ENCODE results near the gene CTNNAL1. TPM values are rescaled to one million over a fixed set of nuclear protein-coding genes. Genes with fewer than 3 reads are reported as not detected.
"Not testable (repeated sequence)": the region's sequence is repeated elsewhere in the genome, so short reads cannot be mapped to it uniquely, and the experiment has no call there.

Gene CTNNAL1
- 10 to 100 TPM; 17.9 to 22.1 TPM for total RNA-seq

- Mint-ChIP-seq H3K4me1 (ENCODE audit: low read depth) (peaks cover 41% of the 10 kb centered on the region), H3K36me3 (ENCODE audit: insufficient read depth in 2 of 2) (peaks cover 0 to 3% of the 10 kb centered on the region in 2 donors), H3K27me3 (ENCODE audit: low read depth) (peaks cover 8% of the 10 kb centered on the region), H3K27ac (peak within 1 kb of the TSS; percentile 97), H3K4me3 (peak within 1 kb of the TSS; percentile 98 to 99), H3K9me3 (no peaks in the 10 kb centered on the region)
- ATAC-seq (replicated peaks in 1 of 2) = peak; percentile 82 to 83
- DNase-seq = peak; percentile 89 to 93
Observed at GRCh38 chr9:109012876-109013678, at the start of gene CTNNAL1. Gene CTNNAL1 (minus strand): TSS chr9:109013499. CDS start chr9:109013442, 57 bp downstream.

GRCh38 chr9:109062543-109062942 is 49.2 kb upstream of the CTNNAL1 start:
- Mint-ChIP-seq H3K4me1 (ENCODE audit: low read depth) (no peaks in the 10 kb centered on the region), H3K27me3 (ENCODE audit: low read depth) (no peaks in the 10 kb centered on the region), H3K36me3 (ENCODE audit: insufficient read depth in 2 of 2) (peaks cover 6 to 9% of the 10 kb centered on the region in 2 donors), H3K4me3 (no peak overlapping the region), H3K9me3 (no peaks in the 10 kb centered on the region), H3K27ac (no peak overlapping the region)
- ATAC-seq (replicated peaks in 1 of 2) (no peak), DNase-seq (no peak)

- Mint-ChIP-seq H3K36me3 (ENCODE audit: insufficient read depth in 2 of 2) (peaks cover 7 to 14% of the 10 kb centered on the region in 2 donors), H3K4me3 (no peak overlapping the region), H3K27ac (no peak overlapping the region), H3K4me1 (ENCODE audit: low read depth) (peaks cover 2% of the 10 kb centered on the region), H3K27me3 (ENCODE audit: low read depth) (no peaks in the 10 kb centered on the region), H3K9me3 (no peaks in the 10 kb centered on the region)
- ATAC-seq (replicated peaks in 1 of 2) = no peak
- DNase-seq = no peak
Observed at GRCh38 chr9:109060191-109060590, 46.9 kb upstream of the CTNNAL1 start.

- not testable (repeated sequence) for H3K4me1 Mint-ChIP-seq (ENCODE audit: low read depth); H3K4me3 Mint-ChIP-seq; H3K9me3 Mint-ChIP-seq; H3K27me3 Mint-ChIP-seq (ENCODE audit: low read depth); H3K27ac Mint-ChIP-seq; ATAC-seq (replicated peaks in 1 of 2); DNase-seq
- peaks cover 8 to 26% of the 10 kb centered on the region in 2 donors for H3K36me3 Mint-ChIP-seq (ENCODE audit: insufficient read depth in 2 of 2)
Observed at GRCh38 chr9:109053121-109053520, 39.8 kb upstream of the CTNNAL1 start.

GRCh38 chr9:109052416-109052815 is 39.1 kb upstream of the CTNNAL1 start:
- Mint-ChIP-seq H3K36me3 (ENCODE audit: insufficient read depth in 2 of 2) (peaks cover 8 to 29% of the 10 kb centered on the region in 2 donors), H3K27ac (no peak overlapping the region)

GRCh38 chr9:109051733-109052132 is 38.4 kb upstream of the CTNNAL1 start:
- H3K9me3 Mint-ChIP-seq = no peaks in the 10 kb centered on the region
- H3K27me3 Mint-ChIP-seq (ENCODE audit: low read depth) = no peaks in the 10 kb centered on the region
- ATAC-seq (replicated peaks in 1 of 2) = no peak
- no peak overlapping the region for H3K27ac Mint-ChIP-seq
- no peak for DNase-seq
- no peak overlapping the region for H3K4me3 Mint-ChIP-seq
- H3K4me1 Mint-ChIP-seq (ENCODE audit: low read depth) = peaks cover 13% of the 10 kb centered on the region
- peaks cover 8 to 33% of the 10 kb centered on the region in 2 donors for H3K36me3 Mint-ChIP-seq (ENCODE audit: insufficient read depth in 2 of 2)

More at GRCh38 chr9:109052416-109052815, 39.1 kb upstream of the CTNNAL1 start:
- no peaks in the 10 kb centered on the region for H3K27me3 Mint-ChIP-seq (ENCODE audit: low read depth)
- H3K4me1 Mint-ChIP-seq (ENCODE audit: low read depth) = peaks cover 6% of the 10 kb centered on the region
- ATAC-seq (replicated peaks in 1 of 2) (no peak), DNase-seq (no peak)
- no peaks in the 10 kb centered on the region for H3K9me3 Mint-ChIP-seq
- H3K4me3 Mint-ChIP-seq = no peak overlapping the region

GRCh38 chr9:109050444-109050843 is 37.1 kb upstream of the CTNNAL1 start:
- Mint-ChIP-seq H3K36me3 (ENCODE audit: insufficient read depth in 2 of 2) (peaks cover 8 to 37% of the 10 kb centered on the region in 2 donors), H3K27ac (no peak overlapping the region), H3K27me3 (ENCODE audit: low read depth) (no peaks in the 10 kb centered on the region), H3K4me3 (no peak overlapping the region), H3K9me3 (no peaks in the 10 kb centered on the region), H3K4me1 (ENCODE audit: low read depth) (peaks cover 22% of the 10 kb centered on the region)
- ATAC-seq (replicated peaks in 1 of 2) (no peak), DNase-seq (no peak)

GRCh38 chr9:109048822-109049221 is 35.5 kb upstream of the CTNNAL1 start:
- H3K9me3 Mint-ChIP-seq = no peaks in the 10 kb centered on the region
- peaks cover 7 to 41% of the 10 kb centered on the region in 2 donors for H3K36me3 Mint-ChIP-seq (ENCODE audit: insufficient read depth in 2 of 2)
- H3K4me3 Mint-ChIP-seq = no peak overlapping the region
- H3K27me3 Mint-ChIP-seq (ENCODE audit: low read depth) = no peaks in the 10 kb centered on the region
- peaks cover 17% of the 10 kb centered on the region for H3K4me1 Mint-ChIP-seq (ENCODE audit: low read depth)
- DNase-seq = no peak
- no peak for ATAC-seq (replicated peaks in 1 of 2)
- H3K27ac Mint-ChIP-seq = no peak overlapping the region

GRCh38 chr9:109047259-109047658 is 34.0 kb upstream of the CTNNAL1 start:
- no peak overlapping the region for H3K4me3 Mint-ChIP-seq
- ATAC-seq (replicated peaks in 1 of 2) = no peak
- H3K9me3 Mint-ChIP-seq = peaks cover 4 to 5% of the 10 kb centered on the region in 2 donors
- peaks cover 17% of the 10 kb centered on the region for H3K4me1 Mint-ChIP-seq (ENCODE audit: low read depth)
- peak overlapping the region; percentile 46 for H3K27ac Mint-ChIP-seq
- peaks cover 12 to 51% of the 10 kb centered on the region in 2 donors for H3K36me3 Mint-ChIP-seq (ENCODE audit: insufficient read depth in 2 of 2)
- no peak for DNase-seq
- H3K27me3 Mint-ChIP-seq (ENCODE audit: low read depth) = no peaks in the 10 kb centered on the region

- Mint-ChIP-seq H3K9me3 (peaks cover 4 to 5% of the 10 kb centered on the region in 2 donors), H3K4me1 (ENCODE audit: low read depth) (peaks cover 17% of the 10 kb centered on the region), H3K4me3 (no peak overlapping the region), H3K36me3 (ENCODE audit: insufficient read depth in 2 of 2) (peaks cover 12 to 51% of the 10 kb centered on the region in 2 donors), H3K27me3 (ENCODE audit: low read depth) (no peaks in the 10 kb centered on the region), H3K27ac (peak overlapping the region; percentile 46)
- DNase-seq (no peak), ATAC-seq (replicated peaks in 1 of 2) (peak; percentile 73 to 74)
Observed at GRCh38 chr9:109046346-109046745, 33.0 kb upstream of the CTNNAL1 start.

GRCh38 chr9:109043578-109043977 is 30.3 kb upstream of the CTNNAL1 start:
- no peak for DNase-seq
- H3K27me3 Mint-ChIP-seq (ENCODE audit: low read depth) = no peaks in the 10 kb centered on the region
- H3K9me3 Mint-ChIP-seq = peaks cover 4 to 5% of the 10 kb centered on the region in 2 donors
- no peak overlapping the region for H3K27ac Mint-ChIP-seq
- ATAC-seq (replicated peaks in 1 of 2) = no peak
- peaks cover 17% of the 10 kb centered on the region for H3K4me1 Mint-ChIP-seq (ENCODE audit: low read depth)
- peaks cover 10 to 44% of the 10 kb centered on the region in 2 donors for H3K36me3 Mint-ChIP-seq (ENCODE audit: insufficient read depth in 2 of 2)
- no peak overlapping the region for H3K4me3 Mint-ChIP-seq

- H3K9me3 Mint-ChIP-seq = peaks cover 4 to 5% of the 10 kb centered on the region in 2 donors
- DNase-seq (no peak), ATAC-seq (replicated peaks in 1 of 2) (no peak)
- H3K27ac Mint-ChIP-seq = no peak overlapping the region
- no peaks in the 10 kb centered on the region for H3K27me3 Mint-ChIP-seq (ENCODE audit: low read depth)
- no peak overlapping the region for H3K4me3 Mint-ChIP-seq
- H3K36me3 Mint-ChIP-seq (ENCODE audit: insufficient read depth in 2 of 2) = peaks cover 8 to 35% of the 10 kb centered on the region in 2 donors
- H3K4me1 Mint-ChIP-seq (ENCODE audit: low read depth) = no peaks in the 10 kb centered on the region
Observed at GRCh38 chr9:109040571-109040970, 27.3 kb upstream of the CTNNAL1 start.

GRCh38 chr9:109039539-109039938 is 26.2 kb upstream of the CTNNAL1 start:
- peaks cover 8 to 31% of the 10 kb centered on the region in 2 donors for H3K36me3 Mint-ChIP-seq (ENCODE audit: insufficient read depth in 2 of 2)
- H3K27ac Mint-ChIP-seq = no peak overlapping the region

More at GRCh38 chr9:109039539-109039938, 26.2 kb upstream of the CTNNAL1 start:
- Mint-ChIP-seq H3K4me3 (no peak overlapping the region), H3K9me3 (peaks cover 4 to 5% of the 10 kb centered on the region in 2 donors), H3K4me1 (ENCODE audit: low read depth) (no peaks in the 10 kb centered on the region), H3K27me3 (ENCODE audit: low read depth) (no peaks in the 10 kb centered on the region)
- ATAC-seq (replicated peaks in 1 of 2) (no peak), DNase-seq (no peak)

Data from activated T-cell treated with anti-CD3 and anti-CD28 coated beads, Interleukin-2, amount 50 U/mL, for 72 hours (primary cell).